ENCODE measurements around the gene TTC31. TPM values are rescaled to one million over a fixed set of nuclear protein-coding genes. Genes with fewer than 3 reads are reported as not detected.

The TTC31 gene
- total RNA-seq, 4 donors from 2014 or later = 20.4 to 45.5 (median 27.4) TPM

DNA sequence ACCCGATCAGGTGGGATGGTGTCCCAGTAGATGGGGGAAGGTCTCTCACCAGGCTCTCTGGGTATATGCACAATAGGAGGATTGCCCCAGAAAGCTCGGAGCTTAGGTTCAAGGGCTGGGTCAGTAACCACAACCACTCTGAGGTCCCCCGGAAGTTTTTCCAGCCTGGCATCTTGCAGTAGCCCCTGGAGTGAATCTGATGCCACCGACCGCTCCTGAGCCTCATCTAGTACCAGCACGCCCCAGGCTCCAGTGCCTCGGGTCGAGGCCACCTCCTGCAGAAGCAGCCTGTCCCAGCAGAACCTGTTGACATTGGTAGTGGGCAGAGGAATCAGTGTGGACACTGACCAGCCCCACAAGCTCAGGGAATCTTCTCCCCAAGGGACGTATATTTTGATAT, 41.1 kb downstream of the TTC31 start:
- no peaks in the 10 kb centered on the region for H3K9me3 ChIP-seq
- DNase-seq (ENCODE audit: low spot score in 2 of 2) = no peak
- no peak overlapping the region for H3K4me3 ChIP-seq
- peaks cover 29% of the 10 kb centered on the region for H3K36me3 ChIP-seq
- 85% methylated on average over 8 of the region's 9 CpGs for whole genome bisulfite sequencing
- peaks cover 20% of the 10 kb centered on the region for H3K27me3 ChIP-seq
- TF ChIP-seq EP300 (IDR thresholded peaks at IDR 0.05) (no peak), CTCF (IDR thresholded peaks at IDR 0.05) (no peak), POLR2AphosphoS5 (IDR thresholded peaks at IDR 0.05) (no peak), POLR2A (IDR thresholded peaks at IDR 0.05) (no peak)
- H3K4me1 ChIP-seq = peaks cover 19% of the 10 kb centered on the region
- no peak overlapping the region for H3K27ac ChIP-seq

DNA sequence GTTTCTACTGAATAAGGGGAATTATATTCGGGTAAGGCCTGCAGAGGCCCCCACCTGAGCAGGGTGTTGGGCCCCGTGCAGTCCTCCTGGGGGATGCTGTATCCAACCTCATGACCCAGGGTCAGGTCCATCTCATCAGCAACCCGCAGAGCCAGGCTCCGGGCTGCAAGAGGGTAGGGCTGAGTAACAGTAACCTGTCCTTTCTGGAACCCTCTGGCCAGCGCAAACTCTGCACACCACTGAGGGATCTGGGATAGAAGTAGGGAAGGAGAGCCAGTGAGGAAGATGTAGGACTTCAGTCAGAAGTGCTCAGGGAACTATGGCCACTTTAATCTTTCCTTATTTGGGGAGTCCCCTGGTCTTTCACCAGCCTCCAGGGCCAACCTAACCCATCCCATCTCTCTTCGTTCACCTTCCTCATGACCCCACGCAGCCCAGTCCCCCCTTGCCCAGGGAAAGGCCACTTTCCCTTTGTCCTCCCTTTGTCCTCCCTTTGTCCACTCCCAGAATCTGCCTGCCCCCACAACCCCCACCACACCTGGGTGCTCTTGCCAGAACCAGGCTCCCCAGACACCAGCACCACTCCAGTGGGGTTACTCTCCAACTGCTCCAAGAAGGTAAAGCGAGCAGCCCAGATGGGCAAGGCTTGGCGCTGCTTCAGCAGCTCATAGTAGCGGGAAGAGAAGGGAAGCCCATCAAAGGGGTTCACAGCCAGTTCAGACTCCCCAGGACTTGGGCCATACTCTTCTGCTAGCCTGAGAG, 42.3 kb downstream of the TTC31 start:
- Histone ChIP-seq H3K4me1 (peaks cover 21% of the 10 kb centered on the region), H3K4me3 (no peak overlapping the region), H3K9me3 (no peaks in the 10 kb centered on the region), H3K27ac (no peak overlapping the region), H3K27me3 (peaks cover 9% of the 10 kb centered on the region), H3K36me3 (peaks cover 29% of the 10 kb centered on the region)
- 96% methylated on average over 10 of the region's 10 CpGs for WGBS
- TF ChIP-seq EP300 (IDR thresholded peaks at IDR 0.05) (no peak), POLR2A (IDR thresholded peaks at IDR 0.05) (no peak), POLR2AphosphoS5 (IDR thresholded peaks at IDR 0.05) (no peak), CTCF (IDR thresholded peaks at IDR 0.05) (no peak)
- no peak for DNase-seq (ENCODE audit: low spot score in 2 of 2)

DNA sequence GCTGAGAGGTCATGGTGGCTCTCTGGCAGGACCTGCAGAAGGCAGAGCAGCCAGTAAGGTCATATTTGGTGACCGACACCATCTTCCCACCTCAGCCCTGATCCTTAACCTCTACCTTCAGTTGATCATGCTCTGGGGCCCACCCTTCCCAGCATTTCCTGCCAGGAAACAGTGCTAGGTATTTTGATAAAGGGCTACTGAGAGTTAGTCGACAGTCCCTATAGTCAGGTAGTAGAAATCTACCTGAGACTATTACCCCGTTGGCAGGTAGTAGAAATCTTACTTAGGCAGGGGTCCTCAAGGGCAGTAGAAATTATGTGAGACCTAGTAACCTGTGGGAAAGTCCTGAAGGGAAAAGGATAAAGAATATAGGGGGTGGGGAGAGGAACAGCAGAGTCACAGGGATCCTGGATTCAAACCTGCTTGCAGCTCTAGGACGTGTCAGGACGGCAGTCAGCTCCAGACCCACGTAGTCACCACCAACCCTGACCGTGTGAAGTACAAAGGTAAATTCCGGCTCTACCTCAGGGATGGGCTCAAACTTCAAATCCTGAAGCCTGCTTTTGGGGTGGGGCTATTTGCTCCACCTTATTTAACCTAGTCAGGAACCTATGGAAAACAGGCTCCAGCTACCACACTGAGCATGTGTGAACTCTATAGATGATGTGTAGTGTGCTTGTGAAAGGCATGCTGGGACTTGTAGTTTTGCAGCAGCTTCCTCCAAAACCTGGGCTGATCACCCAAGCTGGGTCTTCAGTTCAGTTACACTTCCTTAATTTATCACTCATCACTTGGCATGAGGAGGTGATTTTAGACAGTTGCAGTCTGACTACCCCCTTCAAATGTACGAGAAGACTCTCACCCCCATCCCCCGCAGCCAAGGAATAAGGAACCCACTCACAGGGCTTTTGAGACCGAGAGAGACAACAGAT, 43.1 kb downstream of the TTC31 start, which contains the start of gene DQX1:
Gene DQX1 (minus strand): TSS at position 515 of the 932 bp plus-strand sequence. CDS start 502 bp downstream, at position 13.
- TF ChIP-seq POLR2AphosphoS5 (IDR thresholded peaks at IDR 0.05) (no peak), CTCF (IDR thresholded peaks at IDR 0.05) (no peak), POLR2A (IDR thresholded peaks at IDR 0.05) (no peak), EP300 (IDR thresholded peaks at IDR 0.05) (no peak)
- peaks cover 29% of the 10 kb centered on the region for H3K36me3 ChIP-seq
- no peaks in the 10 kb centered on the region for H3K9me3 ChIP-seq
- no peak within 1 kb of the TSS for H3K27ac ChIP-seq
- DNase-seq (ENCODE audit: low spot score in 2 of 2) = no peak
- WGBS = 68% methylated on average over 9 of the region's 11 CpGs
- H3K27me3 ChIP-seq = peaks cover under 1% of the 10 kb centered on the region
- no peak within 1 kb of the TSS for H3K4me3 ChIP-seq
- peaks cover 28% of the 10 kb centered on the region for H3K4me1 ChIP-seq

DNA sequence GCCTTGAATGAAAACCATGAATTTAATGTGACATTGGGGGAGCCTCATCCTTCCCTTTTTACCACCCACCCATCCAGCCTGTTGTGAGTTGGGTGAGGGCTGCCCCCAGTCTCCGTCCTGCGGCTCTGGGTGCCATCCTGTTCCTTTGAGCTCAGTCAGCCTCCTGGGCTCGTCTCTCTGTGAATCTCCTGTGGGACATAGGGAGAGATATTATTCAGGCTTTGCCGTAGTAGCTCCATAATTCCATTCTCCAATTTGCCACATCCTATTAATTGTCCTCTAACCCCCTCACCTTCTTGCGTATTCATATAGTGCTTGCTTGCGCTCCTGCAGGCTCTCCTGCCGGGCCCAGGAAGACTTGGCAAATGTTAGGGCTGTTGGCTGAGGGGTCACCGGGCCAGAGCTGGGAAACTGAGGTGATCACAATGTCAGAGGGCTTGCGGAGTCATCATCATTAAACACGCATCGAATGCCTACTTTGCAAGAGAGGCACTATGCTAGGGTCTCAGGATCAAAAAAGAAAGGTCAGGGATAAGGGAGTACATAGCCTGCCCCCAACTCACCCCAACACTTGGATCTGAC, 43.9 kb downstream of the TTC31 start:
- Histone ChIP-seq H3K27ac (no peak overlapping the region), H3K36me3 (peaks cover 29% of the 10 kb centered on the region), H3K9me3 (no peaks in the 10 kb centered on the region), H3K4me3 (no peak overlapping the region), H3K4me1 (peaks cover 35% of the 10 kb centered on the region), H3K27me3 (no peaks in the 10 kb centered on the region)
- TF ChIP-seq EP300 (IDR thresholded peaks at IDR 0.05) (no peak), CTCF (IDR thresholded peaks at IDR 0.05) (no peak), POLR2A (IDR thresholded peaks at IDR 0.05) (no peak), POLR2AphosphoS5 (IDR thresholded peaks at IDR 0.05) (no peak)
- WGBS = 97% methylated on average over 11 of the region's 11 CpGs
- DNase-seq (ENCODE audit: low spot score in 2 of 2) = no peak

Data from suprapubic skin (tissue), 4 donors.